ENCODE results near the gene PLA2G3. TPM values are rescaled to one million over a fixed set of nuclear protein-coding genes. Genes with fewer than 3 reads are reported as not detected.

The PLA2G3 gene
- total and polyA plus RNA-seq, 9 donors = 0.13 TPM; not detected in 8

GRCh38 chr22:31150615-31151014 lies 10.3 kb upstream of the PLA2G3 start:
- TF ChIP-seq POLR2A (IDR thresholded peaks at IDR 0.05) (no peak), CTCF (IDR thresholded peaks at IDR 0.05) (no peak), EP300 (IDR thresholded peaks at IDR 0.05) (no peak)
- intact Hi-C loops (cut with DNase I) = loop anchor here in 1 of 4 donors (5.0 kb wide), 1 partner anchor 203 kb away; no protein-coding TSS in a partner anchor
- DNase-seq = no peak

GRCh38 chr22:31148953-31149627 lies 8.8 kb upstream of the PLA2G3 start:
- Histone ChIP-seq H3K9me3 (no peaks in the 10 kb centered on the region), H3K27ac (no peak overlapping the region), H3K4me1 (ENCODE audit: insufficient read depth) (no peaks in the 10 kb centered on the region), H3K36me3 (no peaks in the 10 kb centered on the region), H3K4me3 (no peak overlapping the region), H3K27me3 (no peaks in the 10 kb centered on the region)
- 5 to 12% (median 9%) methylated on average over 5 of the region's 5 CpGs for WGBS, 3 donors
- peak; percentile 61 to 84 (median 62) for TF ChIP-seq CTCF (IDR thresholded peaks at IDR 0.05)
- no peak for TF ChIP-seq POLR2A (IDR thresholded peaks at IDR 0.05)
- peak; percentile 70 to 77 (median 72) for DNase-seq
- intact Hi-C loops (cut with DNase I) = loop anchor here in 3 of 4 donors (2.0 to 10.0 kb wide), 4 partner anchors 40 to 514 kb away; partner anchors contain the start of gene SLC35E4 (in 1 of the 3)

More at GRCh38 chr22:31150615-31151014, 10.3 kb upstream of the PLA2G3 start:
- no peaks in the 10 kb centered on the region for H3K4me1 ChIP-seq (ENCODE audit: insufficient read depth)
- no peaks in the 10 kb centered on the region for H3K36me3 ChIP-seq
- no peak overlapping the region for H3K4me3 ChIP-seq
- WGBS, 3 donors = 57 to 60% (median 58%) methylated on average over 3 of the region's 3 CpGs
- H3K27me3 ChIP-seq = no peaks in the 10 kb centered on the region
- no peaks in the 10 kb centered on the region for H3K9me3 ChIP-seq
- H3K27ac ChIP-seq = no peak overlapping the region

- H3K36me3 ChIP-seq = no peaks in the 10 kb centered on the region
- TF ChIP-seq POLR2A (IDR thresholded peaks at IDR 0.05) (no peak), CTCF (IDR thresholded peaks at IDR 0.05) (no peak), EP300 (IDR thresholded peaks at IDR 0.05) (no peak)
- H3K9me3 ChIP-seq = no peaks in the 10 kb centered on the region
- H3K4me1 ChIP-seq (ENCODE audit: insufficient read depth) = no peaks in the 10 kb centered on the region
- intact Hi-C loops (cut with DNase I) = loop anchor here in 3 of 4 donors (2.0 to 10.0 kb wide), 4 partner anchors 40 to 514 kb away; partner anchors contain the start of gene SLC35E4 (in 1 of the 3)
- H3K4me3 ChIP-seq = no peak overlapping the region
- H3K27me3 ChIP-seq = no peaks in the 10 kb centered on the region
- H3K27ac ChIP-seq = no peak overlapping the region
- 72 to 82% (median 81%) methylated on average over 1 of the region's 1 CpG for WGBS, 3 donors
- peak in 1 of 5 donors; percentile 33 for DNase-seq
These were observed 8.2 kb upstream of the PLA2G3 start for GRCh38 chr22:31148488-31148887.

- intact Hi-C loops (cut with DNase I) = loop anchor here in 2 of 4 donors (5.0 to 10.0 kb wide), 3 partner anchors 49 to 509 kb away; partner anchors contain the start of gene SLC35E4 (in 1 of the 2)
- H3K9me3 ChIP-seq = no peaks in the 10 kb centered on the region
These were observed 3.9 kb upstream of the PLA2G3 start for GRCh38 chr22:31144223-31144622.

More at GRCh38 chr22:31144223-31144622, 3.9 kb upstream of the PLA2G3 start:
- Histone ChIP-seq H3K27me3 (no peaks in the 10 kb centered on the region), H3K27ac (no peak overlapping the region), H3K4me1 (ENCODE audit: insufficient read depth) (no peaks in the 10 kb centered on the region), H3K36me3 (no peaks in the 10 kb centered on the region), H3K4me3 (no peak overlapping the region)
- DNase-seq = no peak
- TF ChIP-seq EP300 (IDR thresholded peaks at IDR 0.05) (no peak), CTCF (IDR thresholded peaks at IDR 0.05) (no peak), POLR2A (IDR thresholded peaks at IDR 0.05) (no peak)

All from ovary (tissue), 9 donors.